ENCODE data around the gene RELB.
"Not testable (repeated sequence)": the region's sequence is repeated elsewhere in the genome, so short reads cannot be mapped to it uniquely, and the experiment has no call there.

DNA sequence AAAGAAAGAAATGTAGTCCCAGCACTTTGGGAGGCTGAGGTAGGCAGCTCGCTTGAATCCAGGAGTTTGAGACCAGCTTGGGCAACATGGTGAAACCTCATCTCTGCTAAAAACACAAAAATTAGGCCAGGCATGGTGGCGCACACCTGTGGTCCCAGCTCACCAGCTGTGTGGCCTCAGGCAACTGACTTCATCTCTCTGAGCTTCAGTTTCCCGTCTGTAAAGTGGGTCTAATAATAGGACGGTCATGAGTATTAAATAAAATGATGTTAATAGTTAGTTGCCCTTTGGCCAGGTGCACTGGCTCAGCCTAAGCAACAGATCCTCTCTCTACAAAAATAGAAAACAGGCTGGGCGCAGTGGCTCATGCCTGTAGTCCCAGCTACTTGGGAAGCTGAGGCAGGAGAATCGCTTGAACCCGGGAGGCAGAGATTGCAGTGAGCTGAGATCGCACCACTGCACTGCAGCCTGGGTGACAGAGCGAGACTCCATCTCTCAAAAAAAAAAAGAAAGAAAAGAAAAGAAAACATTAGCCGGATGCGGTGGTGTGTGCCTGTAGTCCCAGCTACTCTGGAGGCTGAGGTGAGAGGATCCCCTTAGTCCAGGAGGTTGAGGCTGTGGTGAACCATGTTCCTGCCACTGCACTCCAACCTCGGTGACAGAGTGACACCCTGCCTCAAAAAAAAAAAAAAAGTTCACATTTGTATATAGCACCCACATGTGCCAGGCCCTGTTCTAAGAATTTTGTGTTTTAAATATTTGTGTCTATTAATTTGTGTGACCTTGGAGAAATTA lies 1.9 kb upstream of the RELB start:
- TF ChIP-seq EZH2 (IDR thresholded peaks at IDR 0.05; ENCODE audit: borderline replicate concordance, low read depth, low read length, poor library complexity, severe bottlenecking), result not testable (repeated sequence)
- TF ChIP-seq, protein P1, sequence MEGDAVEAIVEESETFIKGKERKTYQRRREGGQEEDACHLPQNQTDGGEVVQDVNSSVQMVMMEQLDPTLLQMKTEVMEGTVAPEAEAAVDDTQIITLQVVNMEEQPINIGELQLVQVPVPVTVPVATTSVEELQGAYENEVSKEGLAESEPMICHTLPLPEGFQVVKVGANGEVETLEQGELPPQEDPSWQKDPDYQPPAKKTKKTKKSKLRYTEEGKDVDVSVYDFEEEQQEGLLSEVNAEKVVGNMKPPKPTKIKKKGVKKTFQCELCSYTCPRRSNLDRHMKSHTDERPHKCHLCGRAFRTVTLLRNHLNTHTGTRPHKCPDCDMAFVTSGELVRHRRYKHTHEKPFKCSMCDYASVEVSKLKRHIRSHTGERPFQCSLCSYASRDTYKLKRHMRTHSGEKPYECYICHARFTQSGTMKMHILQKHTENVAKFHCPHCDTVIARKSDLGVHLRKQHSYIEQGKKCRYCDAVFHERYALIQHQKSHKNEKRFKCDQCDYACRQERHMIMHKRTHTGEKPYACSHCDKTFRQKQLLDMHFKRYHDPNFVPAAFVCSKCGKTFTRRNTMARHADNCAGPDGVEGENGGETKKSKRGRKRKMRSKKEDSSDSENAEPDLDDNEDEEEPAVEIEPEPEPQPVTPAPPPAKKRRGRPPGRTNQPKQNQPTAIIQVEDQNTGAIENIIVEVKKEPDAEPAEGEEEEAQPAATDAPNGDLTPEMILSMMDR (conservative IDR thresholded peaks at IDR 0.05; ENCODE audit: low read depth, low read length), result not testable (repeated sequence)

Measured in A673 (cell line).